ENCODE results near the gene WBP11.

WBP11 gene

GRCh38 chr12:14803011-14803829, at the start of gene WBP11, which contains the start of gene C12orf60:
TSS of gene WBP11 (minus strand) at chr12:14803478. CDS start at chr12:14801383, 2,095 bp downstream.
TSS of gene C12orf60 (plus strand) at chr12:14803670. CDS start at chr12:14822936, 19,266 bp downstream.
- DNase-seq = peak; percentile 96

- no peak for DNase-seq
These were observed 49.6 kb upstream of the WBP11 start for GRCh38 chr12:14852880-14853279.

- DNase-seq = no peak
These were observed 47.8 kb upstream of the WBP11 start for GRCh38 chr12:14850929-14851663.

DNA sequence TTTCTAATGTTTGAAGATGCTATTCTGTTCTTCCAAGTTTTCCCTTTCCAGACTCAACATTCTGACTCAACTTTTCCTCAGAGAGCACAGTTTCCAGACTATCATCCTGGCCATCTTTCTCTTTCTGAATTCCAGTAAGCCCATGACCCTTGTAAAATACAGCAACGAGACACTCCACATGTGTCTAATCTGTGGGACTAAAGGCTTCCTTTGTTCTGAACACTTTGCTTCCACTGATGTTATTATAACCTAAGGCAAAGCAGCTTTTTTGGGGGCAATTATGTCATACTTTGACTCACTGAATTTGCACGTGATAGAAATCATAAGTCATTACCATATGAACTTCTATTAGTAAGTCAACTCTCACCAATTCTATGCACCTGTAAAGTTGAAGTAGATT, 46.4 kb upstream of the WBP11 start:
- DNase-seq = no peak

DNA sequence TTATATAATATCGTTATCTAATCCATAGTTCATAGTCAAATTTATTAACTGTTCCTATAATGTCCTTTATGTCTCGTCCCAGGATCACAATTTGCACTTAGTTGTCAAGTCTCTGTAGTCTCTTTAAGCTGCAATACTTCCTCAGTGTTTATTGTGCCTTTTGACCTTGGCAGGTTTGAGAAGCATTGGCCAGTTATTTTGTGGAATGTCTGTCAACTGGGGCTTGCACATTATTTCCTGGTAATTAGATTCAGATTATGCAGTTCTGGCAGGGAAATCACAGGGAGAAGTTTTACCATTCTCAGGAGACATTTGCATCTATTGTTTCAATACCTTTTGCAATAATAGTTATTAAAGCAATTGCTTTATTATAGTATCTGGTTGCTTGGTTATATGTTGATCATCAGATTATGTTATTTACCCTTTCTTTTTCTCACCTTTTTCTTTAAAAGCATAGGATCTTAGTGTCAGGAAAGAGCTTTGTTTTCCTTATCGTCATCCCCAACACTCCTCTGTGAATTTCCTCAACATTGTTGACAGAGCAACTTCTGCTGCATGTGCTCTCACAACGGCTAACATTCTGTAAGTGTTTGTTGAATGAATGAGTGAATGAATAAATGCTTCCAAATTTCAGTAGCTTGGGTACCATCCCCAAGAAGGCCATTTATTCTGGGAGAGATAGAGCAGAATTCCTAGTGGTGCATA, 43.8 kb upstream of the WBP11 start:
- DNase-seq = no peak

DNA sequence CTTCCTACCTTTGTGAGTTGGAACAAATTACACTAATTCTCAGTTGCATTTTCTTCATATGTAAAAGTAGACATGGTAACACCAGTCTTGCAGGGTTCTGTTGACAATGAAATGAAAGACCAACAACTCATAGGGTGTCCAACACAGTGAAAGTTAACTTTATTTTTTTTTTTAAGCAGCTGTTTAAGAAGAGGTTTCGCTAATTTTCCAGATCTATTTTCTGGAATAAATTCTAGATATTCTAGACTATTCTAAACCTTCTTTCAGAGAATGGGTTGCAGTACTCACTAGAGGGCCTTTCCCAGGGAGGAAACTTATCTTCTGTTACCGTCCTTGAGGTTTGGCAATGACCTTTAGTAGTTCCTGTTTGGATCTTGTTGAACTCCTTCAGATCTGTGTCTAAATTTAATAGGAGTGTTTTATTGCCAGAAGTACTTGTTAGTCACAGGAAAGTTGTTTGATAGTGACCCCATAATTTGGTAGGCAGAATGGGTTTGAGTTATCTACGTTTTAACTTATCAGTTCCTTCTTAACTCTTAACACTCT, 42.8 kb upstream of the WBP11 start:
- DNase-seq = no peak

DNA sequence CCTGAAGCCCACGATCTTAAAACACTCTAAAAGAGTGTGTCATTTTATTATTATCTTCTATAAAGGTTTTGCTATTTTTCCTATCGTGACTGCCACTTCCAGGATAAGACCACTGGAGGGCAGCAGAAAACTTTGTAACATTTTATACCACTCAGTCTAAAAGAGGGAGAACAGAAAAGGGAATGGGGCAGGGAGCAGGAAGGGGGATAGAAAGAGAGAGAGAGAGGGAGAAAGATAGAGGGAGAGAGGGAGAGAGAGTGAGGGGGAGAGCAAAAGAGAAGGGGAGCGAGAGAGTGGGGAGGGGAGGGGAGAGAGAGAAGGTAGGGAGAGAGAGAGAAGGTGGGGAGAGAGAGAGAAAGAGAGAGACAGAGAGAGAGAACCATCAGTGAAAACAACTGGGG, 42.1 kb upstream of the WBP11 start:
- DNase-seq = peak; percentile 11

DNA sequence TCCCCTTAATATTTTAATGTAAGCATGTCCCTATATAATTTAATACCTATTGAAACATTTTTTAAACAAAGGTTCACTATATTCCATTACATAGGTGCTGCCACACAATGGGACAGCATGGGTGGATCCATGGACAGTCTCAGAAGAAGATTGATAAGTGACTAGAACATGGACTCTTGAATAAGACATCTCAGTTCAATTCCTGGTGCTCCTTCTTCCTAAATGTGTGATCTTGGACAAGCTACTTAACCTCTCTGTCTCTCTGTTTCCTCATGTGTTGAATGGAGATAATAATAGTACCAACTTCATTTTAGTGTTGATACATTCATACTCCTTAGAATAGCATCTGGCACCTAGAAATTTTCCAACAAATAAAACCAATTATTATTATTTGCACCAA, 41.1 kb upstream of the WBP11 start:
- no peak for DNase-seq

DNA sequence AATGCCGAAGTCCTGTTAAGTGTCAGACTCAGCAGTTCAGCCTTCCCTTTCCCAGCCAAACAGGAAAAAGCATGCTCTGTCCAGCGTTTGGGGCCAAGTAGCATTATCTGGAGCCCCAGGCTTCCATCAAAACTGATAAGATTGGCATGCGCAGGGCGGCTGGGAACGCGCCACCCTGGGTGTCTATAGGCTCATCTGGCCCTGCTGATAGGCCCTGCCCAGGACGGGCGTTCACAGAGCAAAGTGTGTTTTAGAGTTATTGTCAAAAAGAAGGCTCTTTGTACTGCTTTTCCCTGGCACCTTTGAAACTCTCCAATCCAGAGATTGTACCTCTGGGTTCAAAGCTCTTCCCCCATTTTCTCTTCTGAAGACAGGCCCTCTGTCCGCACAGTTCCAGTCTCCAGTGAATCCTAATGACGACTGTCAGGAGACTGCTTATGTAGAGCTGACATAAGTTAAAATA, 40.2 kb upstream of the WBP11 start, which contains the start of gene ART4:
ART4 (minus strand) TSS at position 102 of the 463 bp plus-strand sequence. CDS start 413 bp downstream, outside the sequence.
- DNase-seq = no peak

DNA sequence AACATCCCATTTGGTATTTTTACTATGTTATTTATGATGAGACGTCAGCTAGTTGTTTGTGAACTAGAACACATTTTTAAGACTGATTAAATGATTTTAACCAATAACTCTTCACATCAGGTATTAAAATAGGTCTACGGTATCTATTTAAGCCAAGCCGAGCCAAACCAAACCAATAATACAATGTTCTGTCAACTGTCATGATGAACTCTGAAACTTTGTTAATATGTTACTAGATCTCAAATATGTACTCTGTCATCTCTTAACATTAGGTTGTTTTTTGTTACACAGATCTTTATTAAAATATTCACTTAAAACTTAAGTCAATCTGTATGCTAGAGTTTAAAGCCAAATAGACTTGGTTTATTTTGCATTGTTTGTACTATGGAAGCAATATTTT, 39.0 kb upstream of the WBP11 start:
- DNase-seq = no peak

DNA sequence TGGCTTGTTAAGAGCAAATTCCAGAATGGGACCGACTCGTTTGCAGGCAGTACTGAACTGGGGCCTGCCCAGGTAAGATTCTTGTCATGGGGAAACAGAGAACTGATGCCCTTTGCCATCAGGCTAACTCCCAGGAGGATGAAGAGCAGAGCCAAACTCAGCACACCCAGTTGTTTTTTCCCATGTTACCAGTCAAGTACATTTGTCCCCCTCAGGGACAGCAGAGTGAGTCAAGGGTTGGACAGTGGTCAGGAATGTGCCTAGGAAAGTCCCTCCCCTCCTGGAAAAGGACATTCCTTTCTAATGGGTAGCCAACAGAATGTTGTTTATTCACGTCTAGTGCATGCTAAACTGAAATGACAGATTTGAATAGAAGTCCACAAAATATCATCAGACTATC, 38.5 kb upstream of the WBP11 start:
- DNase-seq = no peak

DNA sequence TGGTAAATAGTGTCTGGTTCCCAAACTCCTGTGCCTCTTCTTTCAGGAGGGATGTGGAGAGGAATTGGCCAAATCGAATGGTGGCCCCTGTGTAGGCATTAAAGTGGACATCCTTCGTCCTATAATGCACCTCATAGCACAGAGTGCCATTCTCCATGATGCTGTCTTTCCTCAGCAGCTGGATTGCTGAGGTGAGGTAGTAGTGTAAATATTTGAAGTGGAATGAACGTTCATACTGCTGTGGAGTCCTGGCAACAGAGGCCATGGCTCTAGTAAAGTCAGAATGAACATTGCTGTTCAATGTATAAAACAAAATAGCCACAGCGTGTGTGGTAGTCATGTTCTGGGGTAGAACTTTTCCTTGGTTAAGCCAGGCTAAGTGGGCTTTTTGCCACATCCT, 37.3 kb upstream of the WBP11 start:
- no peak for DNase-seq

DNA sequence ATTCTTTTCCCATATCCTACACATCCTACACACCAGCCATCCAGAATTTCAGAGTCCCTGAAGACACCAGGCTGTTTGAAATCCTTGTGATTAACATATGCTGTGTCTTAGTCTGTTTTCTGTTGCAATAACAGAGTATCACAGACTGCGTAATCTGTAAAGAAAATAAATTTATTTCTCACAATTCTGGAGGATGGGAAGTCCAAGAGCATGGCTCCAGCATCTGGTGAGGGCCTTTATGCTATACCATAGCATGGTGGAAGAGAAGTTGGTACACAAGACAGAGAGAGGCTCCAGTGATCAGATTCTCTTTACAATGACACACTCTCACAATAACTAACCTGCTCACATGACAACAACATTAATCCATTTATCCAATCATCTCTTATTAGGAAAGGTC, 36.0 kb upstream of the WBP11 start:
- DNase-seq = no peak

GRCh38 chr12:14836336-14837210, 33.3 kb upstream of the WBP11 start:
- no peak for DNase-seq

- DNase-seq = no peak
These were observed 31.2 kb upstream of the WBP11 start for GRCh38 chr12:14834509-14834908.

DNA sequence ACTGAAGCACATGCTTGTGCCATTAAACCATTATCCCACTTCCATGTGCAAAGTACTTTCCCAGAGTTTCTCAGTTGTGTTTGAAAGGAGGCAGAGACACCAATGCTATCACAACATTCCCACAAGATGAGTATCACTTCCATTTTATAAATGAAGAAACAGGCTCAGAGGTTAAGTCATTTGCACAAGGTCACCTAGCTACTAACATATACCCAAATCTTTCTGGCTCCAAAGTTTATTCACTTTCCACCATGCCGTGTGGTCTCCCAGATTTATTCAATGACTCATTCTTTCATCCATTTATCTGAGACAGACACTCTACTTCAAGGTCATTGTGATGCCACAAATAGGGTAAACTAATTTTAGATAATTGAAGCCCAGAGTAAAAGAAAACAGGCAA, 30.7 kb upstream of the WBP11 start:
- DNase-seq = no peak

DNA sequence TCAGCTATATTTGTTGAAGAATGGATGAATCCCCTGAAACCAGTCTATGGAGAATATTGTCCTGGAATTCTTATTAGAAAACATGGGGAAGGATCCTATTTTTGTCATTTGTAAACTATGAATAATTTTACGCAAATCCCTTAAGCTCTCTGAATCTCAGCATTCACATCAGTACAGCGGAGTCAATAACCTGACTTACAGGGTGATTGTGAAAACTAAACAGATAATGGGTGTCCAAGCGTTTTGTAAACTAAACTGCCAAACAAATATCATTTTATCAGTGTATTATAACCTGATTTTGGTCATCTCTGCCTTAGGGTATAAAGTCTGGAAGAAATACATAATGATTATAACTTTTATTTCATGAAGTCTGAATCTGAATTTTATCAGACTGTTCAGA, 30.1 kb upstream of the WBP11 start:
- no peak for DNase-seq

- no peak for DNase-seq
These were observed 25.6 kb upstream of the WBP11 start for GRCh38 chr12:14828892-14829291.

GRCh38 chr12:14827043-14827442, 23.8 kb upstream of the WBP11 start:
- no peak for DNase-seq

- no peak for DNase-seq
These were observed 23.2 kb upstream of the WBP11 start for GRCh38 chr12:14826491-14826890.

DNA sequence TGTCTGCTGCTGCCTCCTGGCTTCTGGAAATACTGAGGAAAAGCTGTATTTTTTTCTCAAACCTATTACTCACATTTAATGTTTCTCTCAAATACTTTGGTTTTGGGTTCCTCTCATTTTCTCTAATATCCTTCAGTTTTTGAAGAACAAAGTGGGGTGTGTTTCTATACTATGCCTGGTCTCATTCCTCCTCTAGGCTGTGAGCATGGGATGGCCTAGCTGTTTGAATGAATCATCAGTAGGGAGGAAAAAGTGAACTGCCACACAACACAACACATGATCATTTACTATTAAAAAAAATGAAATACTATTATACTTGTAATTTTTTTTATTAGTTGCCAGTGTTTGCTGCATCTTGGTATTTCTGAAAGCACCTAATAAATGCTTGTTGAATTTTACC, 22.0 kb upstream of the WBP11 start:
- DNase-seq = no peak

GRCh38 chr12:14824012-14824634, 20.8 kb upstream of the WBP11 start:
- no peak for DNase-seq
